DOHH2 (cell line): ENCODE results near the gene AADACL2.

Source experiments
- CTCF ChIP-seq: fragments of 200-600 bp; sonication (generic); IDR thresholded peaks from one replicate; pipeline ENCODE4 v1.5.1; 2014; ENCODE audit warnings: antibody characterized with exemption, mild to moderate bottlenecking, low read depth, low read length; ENCODE audit not compliant: poor library complexity, severe bottlenecking
- EZH2phosphoT487 ChIP-seq: fragments of 200-600 bp; sonication (generic); IDR thresholded peaks from 2 replicates; pipeline ENCODE4 v1.6.1; 2017; ENCODE audit warnings: borderline replicate concordance, mild to moderate bottlenecking, antibody characterized with exemption, low read length, moderate library complexity, mixed read lengths

GRCh38 chr3:151774910-151775309 is 41.2 kb downstream of the AADACL2 start:
- TF ChIP-seq CTCF (no peak), EZH2phosphoT487 (no peak)
